GM18508 (cell line): ENCODE measurements around the gene POR.

ENCODE experiments used
- ATAC-seq: cut with Tn5 transposase; IDR thresholded peaks from one replicate; pipeline ENCODE4 v1.9.1; 2021; ENCODE audit warnings: moderate number of reproducible peaks; ENCODE audit not compliant: insufficient read depth, unreplicated experiment

Gene POR

GRCh38 chr7:75969182-75969581 is 54.2 kb downstream of the POR start:
- no peak for ATAC-seq

GRCh38 chr7:75969704-75970498 is 54.9 kb downstream of the POR start:
- no peak for ATAC-seq

GRCh38 chr7:75971309-75971960 is 56.5 kb downstream of the POR start:
- no peak for ATAC-seq

GRCh38 chr7:75971961-75972763 is 57.2 kb downstream of the POR start:
- ATAC-seq: no peak

GRCh38 chr7:75977743-75978142 is 62.8 kb downstream of the POR start:
- no peak for ATAC-seq

- ATAC-seq: no peak
Observed at GRCh38 chr7:75979759-75980429, 64.9 kb downstream of the POR start.

GRCh38 chr7:75980430-75981202 is 65.7 kb downstream of the POR start:
- no peak for ATAC-seq

- no peak for ATAC-seq
Observed at GRCh38 chr7:75981203-75981452, 66.2 kb downstream of the POR start.

GRCh38 chr7:75981453-75982305 is 66.7 kb downstream of the POR start:
- ATAC-seq: no peak

GRCh38 chr7:75982306-75983064 is 67.5 kb downstream of the POR start:
- no peak for ATAC-seq

- ATAC-seq: no peak
Observed at GRCh38 chr7:75983471-75984129, 68.6 kb downstream of the POR start.

- no peak for ATAC-seq
Observed at GRCh38 chr7:75984130-75985008, 69.4 kb downstream of the POR start.

- ATAC-seq: no peak
Observed at GRCh38 chr7:75985009-75985517, 70.1 kb downstream of the POR start.

- no peak for ATAC-seq
Observed at GRCh38 chr7:75985518-75986146, 70.7 kb downstream of the POR start.

GRCh38 chr7:75986147-75986781 is 71.3 kb downstream of the POR start:
- ATAC-seq: no peak
